Keratinocyte (primary cell): ENCODE measurements around the gene SPHK1. TPM values are rescaled to one million over a fixed set of nuclear protein-coding genes. Genes with fewer than 3 reads are reported as not detected.

Experiments
- DNase-seq: peaks from one replicate; pipeline ENCODE4 v3.0.0-alpha.2; 2011; ENCODE audit warnings: low read depth, missing footprints, low spot score
- FAIRE-seq: peaks from 2 replicates; lab custom pipeline; 2011; peaks lifted over from hg19 to GRCh38; lab: Jason Lieb, UNC
- H2AFZ ChIP-seq: 2 replicates; pipeline ENCODE4 v1.6.0; 2012; ENCODE audit warnings: low read length, control low read depth, inconsistent platforms; ENCODE audit not compliant: control insufficient read depth
- H3K27ac ChIP-seq: 2 replicates; pipeline ENCODE4 v1.5.1; 2011; ENCODE audit warnings: low read length; ENCODE audit not compliant: control insufficient read depth, insufficient read depth
- H3K27me3 ChIP-seq: 3 replicates; pipeline ENCODE4 v1.6.0; 2011; ENCODE audit warnings: low read length; ENCODE audit not compliant: control insufficient read depth, insufficient read depth; ENCODE audit errors: extremely low read depth
- H3K36me3 ChIP-seq, 2 experiments: 2 replicates in 1 of 2; 3 replicates in 1 of 2; pipeline ENCODE4 v1.5.1; 2011; ENCODE audit warnings: low read length in 2 of 2, mild to moderate bottlenecking in 1 of 2; ENCODE audit not compliant: control insufficient read depth in 2 of 2, insufficient read depth in 2 of 2; ENCODE audit errors: extremely low read depth in 1 of 2
- H3K4me1 ChIP-seq: 3 replicates; pipeline ENCODE4 v1.5.1; 2011; ENCODE audit warnings: low read length; ENCODE audit not compliant: control insufficient read depth, insufficient read depth; ENCODE audit errors: extremely low read depth
- H3K4me2 ChIP-seq: 3 replicates; pipeline ENCODE4 v1.6.0; 2011; ENCODE audit warnings: low read depth, low read length; ENCODE audit not compliant: control insufficient read depth, insufficient read depth; ENCODE audit errors: extremely low read depth
- H3K4me3 ChIP-seq, 3 experiments: fragments of 200-600 bp in 1 of 3; sonication (generic) in 1 of 3; 2 replicates in 2 of 3; 3 replicates in 1 of 3; pipeline ENCODE4 v1.5.1; 2011 to 2016; ENCODE audit warnings: low read length in 3 of 3, mild to moderate bottlenecking in 3 of 3, control low read depth in 2 of 3, inconsistent platforms in 1 of 3, low read depth in 1 of 3, mixed read lengths in 1 of 3, mixed run types in 1 of 3, moderate library complexity in 1 of 3; ENCODE audit not compliant: control insufficient read depth in 2 of 3, insufficient read depth in 2 of 3; ENCODE audit errors: extremely low read depth in 1 of 3
- H3K79me2 ChIP-seq: 2 replicates; pipeline ENCODE4 v1.6.0; 2012; ENCODE audit warnings: low read length; ENCODE audit not compliant: control insufficient read depth, insufficient read depth
- H3K9ac ChIP-seq: 3 replicates; pipeline ENCODE4 v1.6.0; 2011; ENCODE audit warnings: low read length; ENCODE audit not compliant: control insufficient read depth, insufficient read depth; ENCODE audit errors: extremely low read depth
- H3K9me1 ChIP-seq: 3 replicates; pipeline ENCODE4 v1.6.0; 2011; ENCODE audit warnings: low read length; ENCODE audit not compliant: control insufficient read depth, insufficient read depth; ENCODE audit errors: extremely low read depth
- H3K9me3 ChIP-seq: 2 replicates; pipeline ENCODE4 v1.5.1; 2012; ENCODE audit warnings: low read depth, low read length; ENCODE audit not compliant: control insufficient read depth
- H4K20me1 ChIP-seq: 3 replicates; pipeline ENCODE4 v1.6.0; 2011; ENCODE audit warnings: low read length; ENCODE audit not compliant: control insufficient read depth, insufficient read depth; ENCODE audit errors: extremely low read depth
- EZH2 ChIP-seq: IDR thresholded peaks from one replicate; pipeline ENCODE4 v1.6.1; 2012; ENCODE audit warnings: inconsistent platforms, mild to moderate bottlenecking, low read length, moderate library complexity
- dilution Hi-C: fragments of 300-500 bp; cut with MboI; formaldehyde crosslinking; loops from one replicate; pipeline ENCODE4 v1.7.0; 2020; ENCODE audit warnings: low sequenced_read_pairs; ENCODE audit not compliant: extremely low pct_ligation_motif_present
- polyA plus RNA-seq, 5 experiments: library from polyadenylated mRNA; depleted of rRNA in 3 of 5; stranded (reverse) in 3 of 5; stranded (forward) in 1 of 5; unstranded in 1 of 5; fragments of >200 nt; gene quantifications; 1 replicate in 1 of 5; 2 replicates in 3 of 5; 3 replicates in 1 of 5; pipeline versions ENCODE4 v1.2.1 to v1.2.3, GENCODE V29; 2011 to 2012; ENCODE audit warnings: missing spikeins in 2 of 5, low read depth in 1 of 5, low replicate concordance in 1 of 5
- TF ChIP-seq, protein P1 (sequence below), 3 experiments: IDR thresholded peaks in 1 of 3; conservative IDR thresholded peaks in 1 of 3; optimal IDR thresholded peaks in 1 of 3; 2 replicates in 2 of 3; 3 replicates in 1 of 3; pipeline versions ENCODE3 to v1.5.1; 2011; ENCODE audit warnings: low read length in 3 of 3, mild to moderate bottlenecking in 3 of 3, moderate library complexity in 2 of 3, control low read depth in 1 of 3, inconsistent platforms in 1 of 3; ENCODE audit not compliant: insufficient read depth in 2 of 3; ENCODE audit errors: extremely low read depth in 1 of 3

SPHK1 gene
- polyA plus RNA-seq, 1 donor (not counting 4 experiments of a cell fraction or from before 2014, with no cell fraction given), result 50.2 TPM

DNA sequence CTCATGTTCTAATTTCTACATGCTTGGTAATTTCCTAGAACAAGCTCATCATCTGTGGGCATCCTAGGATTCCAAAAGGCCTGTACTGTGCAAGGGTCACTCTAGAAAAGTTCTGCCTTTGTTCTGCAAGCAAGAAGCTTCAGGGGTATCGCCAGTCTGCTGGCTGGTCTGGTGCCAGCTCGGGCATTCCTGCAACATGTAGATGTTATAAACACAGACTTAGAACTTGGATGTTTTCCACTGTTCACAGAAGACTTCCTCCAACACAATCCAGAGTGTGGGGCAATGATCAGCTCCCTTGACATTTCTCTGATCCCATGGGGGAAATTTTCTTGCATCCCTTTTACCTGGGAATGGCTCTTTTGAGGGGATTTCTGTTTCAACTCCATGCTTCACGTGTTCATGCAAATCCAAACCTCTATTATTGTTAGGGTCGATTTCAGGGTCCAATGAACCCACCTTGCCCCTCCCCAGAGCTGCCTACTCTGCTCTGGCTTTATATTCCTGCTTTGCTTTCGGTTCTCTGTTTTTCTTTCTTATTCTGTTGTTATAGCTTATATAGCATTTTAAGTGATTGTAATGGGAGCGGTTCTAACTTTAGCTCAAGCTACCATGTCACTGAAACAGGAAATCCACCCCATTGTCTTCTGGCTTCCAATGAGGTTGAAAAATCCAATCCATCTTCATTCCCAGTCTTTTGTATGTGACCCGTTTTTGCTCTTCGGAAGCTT, 43.3 kb downstream of the SPHK1 start:
- Histone ChIP-seq H3K4me3 (no peak overlapping the region), H3K9ac (no peak overlapping the region), H3K9me3 (no peaks in the 10 kb centered on the region), H3K27me3 (no peaks in the 10 kb centered on the region), H3K36me3 (peaks cover 0 to 2% of the 10 kb centered on the region in 2 experiments), H4K20me1 (peaks cover 9% of the 10 kb centered on the region), H3K4me2 (no peak overlapping the region), H3K9me1 (no peaks in the 10 kb centered on the region), H3K27ac (no peak overlapping the region), H3K4me1 (peaks cover 3% of the 10 kb centered on the region), H2AFZ (no peak overlapping the region), H3K79me2 (peaks cover 23% of the 10 kb centered on the region)
- dilution Hi-C loops, result no loop called here
- no peak for DNase-seq
- TF ChIP-seq, protein P1, sequence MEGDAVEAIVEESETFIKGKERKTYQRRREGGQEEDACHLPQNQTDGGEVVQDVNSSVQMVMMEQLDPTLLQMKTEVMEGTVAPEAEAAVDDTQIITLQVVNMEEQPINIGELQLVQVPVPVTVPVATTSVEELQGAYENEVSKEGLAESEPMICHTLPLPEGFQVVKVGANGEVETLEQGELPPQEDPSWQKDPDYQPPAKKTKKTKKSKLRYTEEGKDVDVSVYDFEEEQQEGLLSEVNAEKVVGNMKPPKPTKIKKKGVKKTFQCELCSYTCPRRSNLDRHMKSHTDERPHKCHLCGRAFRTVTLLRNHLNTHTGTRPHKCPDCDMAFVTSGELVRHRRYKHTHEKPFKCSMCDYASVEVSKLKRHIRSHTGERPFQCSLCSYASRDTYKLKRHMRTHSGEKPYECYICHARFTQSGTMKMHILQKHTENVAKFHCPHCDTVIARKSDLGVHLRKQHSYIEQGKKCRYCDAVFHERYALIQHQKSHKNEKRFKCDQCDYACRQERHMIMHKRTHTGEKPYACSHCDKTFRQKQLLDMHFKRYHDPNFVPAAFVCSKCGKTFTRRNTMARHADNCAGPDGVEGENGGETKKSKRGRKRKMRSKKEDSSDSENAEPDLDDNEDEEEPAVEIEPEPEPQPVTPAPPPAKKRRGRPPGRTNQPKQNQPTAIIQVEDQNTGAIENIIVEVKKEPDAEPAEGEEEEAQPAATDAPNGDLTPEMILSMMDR (optimal IDR thresholded peaks at IDR 0.05 in 1 of 3, IDR thresholded peaks at IDR 0.05 in 1 of 3, conservative IDR thresholded peaks at IDR 0.05 in 1 of 3; ENCODE audit: extremely low read depth in 1 of 3, insufficient read depth in 2 of 3, low read length in 3 of 3), result no peak
- FAIRE-seq, result no peak

DNA sequence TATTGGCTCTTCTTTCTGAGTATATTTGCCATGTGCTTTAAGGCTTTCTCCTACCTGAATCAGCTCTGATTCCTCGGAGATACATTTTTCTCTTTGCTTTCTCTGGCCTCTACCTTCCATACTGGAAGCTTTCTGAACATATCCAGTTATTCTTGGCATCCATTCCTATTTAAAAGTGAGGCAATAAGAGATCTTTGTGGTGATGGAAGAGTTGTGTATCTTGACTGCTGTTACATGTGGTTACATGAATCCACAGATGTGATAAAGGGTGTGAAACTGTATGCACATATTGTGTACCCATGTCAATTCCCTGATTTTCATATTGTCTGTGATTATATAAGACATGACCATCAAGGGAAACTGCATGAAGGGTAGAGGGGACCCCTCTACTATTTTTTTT, 44.1 kb downstream of the SPHK1 start:
- Histone ChIP-seq H3K4me3 (no peak overlapping the region), H2AFZ (no peak overlapping the region), H3K27me3 (no peaks in the 10 kb centered on the region), H3K79me2 (peaks cover 28% of the 10 kb centered on the region), H4K20me1 (peaks cover 9% of the 10 kb centered on the region), H3K9ac (no peak overlapping the region), H3K9me3 (no peaks in the 10 kb centered on the region), H3K4me2 (no peak overlapping the region), H3K27ac (no peak overlapping the region), H3K36me3 (peaks cover 0 to 2% of the 10 kb centered on the region in 2 experiments), H3K4me1 (peaks cover 3% of the 10 kb centered on the region), H3K9me1 (peaks cover 2% of the 10 kb centered on the region)
- dilution Hi-C loops, result no loop called here
- FAIRE-seq (no peak), DNase-seq (no peak)
- TF ChIP-seq, protein P1 (optimal IDR thresholded peaks at IDR 0.05 in 1 of 3, IDR thresholded peaks at IDR 0.05 in 1 of 3, conservative IDR thresholded peaks at IDR 0.05 in 1 of 3; ENCODE audit: extremely low read depth in 1 of 3, insufficient read depth in 2 of 3, low read length in 3 of 3), result no peak
- TF ChIP-seq EZH2, result no peak
